ENCODE measurements around the gene CABLES1. TPM values are rescaled to one million over a fixed set of nuclear protein-coding genes. Genes with fewer than 3 reads are reported as not detected.
A peak's percentile ranks its signal among the peaks of the same experiment; 100 is the strongest.
"Not testable (repeated sequence)": the region's sequence is repeated elsewhere in the genome, so short reads cannot be mapped to it uniquely, and the experiment has no call there.

Gene CABLES1
- polyA plus RNA-seq, 1 donor, result 11.1 TPM

GRCh38 chr18:23274638-23275482 is 139.6 kb downstream of the CABLES1 start:
- H3K4me3 ChIP-seq (ENCODE audit: low read length), result no peak overlapping the region

GRCh38 chr18:23276451-23276850 is 141.2 kb downstream of the CABLES1 start:
- Histone ChIP-seq H3K9me3 (ENCODE audit: control insufficient read depth, low read depth, low read length) (no peaks in the 10 kb centered on the region), H3K4me1 (ENCODE audit: control insufficient read depth, insufficient read depth, low read length) (no peaks in the 10 kb centered on the region), H3K27ac (ENCODE audit: low read length) (no peak overlapping the region), H3K27me3 (ENCODE audit: control insufficient read depth, insufficient read depth, low read length) (no peaks in the 10 kb centered on the region), H3K4me3 (ENCODE audit: low read length) (no peak overlapping the region), H3K36me3 (ENCODE audit: control insufficient read depth, insufficient read depth, low read length) (no peaks in the 10 kb centered on the region)
- no CpG with 5 or more reads among the region's 5 CpGs for WGBS (ENCODE audit: insufficient coverage, low lambda C conversion rate)
- no peak for DNase-seq

More at GRCh38 chr18:23274638-23275482, 139.6 kb downstream of the CABLES1 start:
- no CpG with 5 or more reads among the region's 17 CpGs for WGBS (ENCODE audit: insufficient coverage, low lambda C conversion rate)
- H3K9me3 ChIP-seq (ENCODE audit: control insufficient read depth, low read depth, low read length), result peaks cover 5% of the 10 kb centered on the region
- no peaks in the 10 kb centered on the region for H3K36me3 ChIP-seq (ENCODE audit: control insufficient read depth, insufficient read depth, low read length)
- no peak overlapping the region for H3K27ac ChIP-seq (ENCODE audit: low read length)
- H3K4me1 ChIP-seq (ENCODE audit: control insufficient read depth, insufficient read depth, low read length), result peaks cover 5% of the 10 kb centered on the region
- no peaks in the 10 kb centered on the region for H3K27me3 ChIP-seq (ENCODE audit: control insufficient read depth, insufficient read depth, low read length)
- no peak for DNase-seq

GRCh38 chr18:23277399-23277798 is 142.1 kb downstream of the CABLES1 start:
- Histone ChIP-seq H3K4me3 (ENCODE audit: low read length) (no peak overlapping the region), H3K36me3 (ENCODE audit: control insufficient read depth, insufficient read depth, low read length) (no peaks in the 10 kb centered on the region), H3K27me3 (ENCODE audit: control insufficient read depth, insufficient read depth, low read length) (no peaks in the 10 kb centered on the region), H3K9me3 (ENCODE audit: control insufficient read depth, low read depth, low read length) (no peaks in the 10 kb centered on the region), H3K4me1 (ENCODE audit: control insufficient read depth, insufficient read depth, low read length) (peaks cover 6% of the 10 kb centered on the region), H3K27ac (ENCODE audit: low read length) (no peak overlapping the region)
- DNase-seq, result no peak

GRCh38 chr18:23279931-23280330 is 144.6 kb downstream of the CABLES1 start:
- Histone ChIP-seq H3K36me3 (ENCODE audit: control insufficient read depth, insufficient read depth, low read length) (no peaks in the 10 kb centered on the region), H3K4me1 (ENCODE audit: control insufficient read depth, insufficient read depth, low read length) (peaks cover 7% of the 10 kb centered on the region), H3K9me3 (ENCODE audit: control insufficient read depth, low read depth, low read length) (no peaks in the 10 kb centered on the region), H3K27me3 (ENCODE audit: control insufficient read depth, insufficient read depth, low read length) (no peaks in the 10 kb centered on the region), H3K4me3 (ENCODE audit: low read length) (no peak overlapping the region), H3K27ac (ENCODE audit: low read length) (no peak overlapping the region)
- no peak for DNase-seq
- WGBS (ENCODE audit: insufficient coverage, low lambda C conversion rate), result no CpG with 5 or more reads among the region's 12 CpGs

- Histone ChIP-seq H3K27ac (ENCODE audit: low read length) (no peak overlapping the region), H3K36me3 (ENCODE audit: control insufficient read depth, insufficient read depth, low read length) (no peaks in the 10 kb centered on the region), H3K9me3 (ENCODE audit: control insufficient read depth, low read depth, low read length) (no peaks in the 10 kb centered on the region), H3K27me3 (ENCODE audit: control insufficient read depth, insufficient read depth, low read length) (no peaks in the 10 kb centered on the region), H3K4me1 (ENCODE audit: control insufficient read depth, insufficient read depth, low read length) (peaks cover 7% of the 10 kb centered on the region), H3K4me3 (ENCODE audit: low read length) (no peak overlapping the region)
- 83% methylated on average over 1 of the region's 5 CpGs for WGBS (ENCODE audit: insufficient coverage, low lambda C conversion rate)
- no peak for DNase-seq
Observed at GRCh38 chr18:23280844-23281243, 145.6 kb downstream of the CABLES1 start.

- Histone ChIP-seq H3K4me1 (ENCODE audit: control insufficient read depth, insufficient read depth, low read length) (peaks cover 7% of the 10 kb centered on the region), H3K36me3 (ENCODE audit: control insufficient read depth, insufficient read depth, low read length) (no peaks in the 10 kb centered on the region), H3K9me3 (ENCODE audit: control insufficient read depth, low read depth, low read length) (no peaks in the 10 kb centered on the region), H3K27me3 (ENCODE audit: control insufficient read depth, insufficient read depth, low read length) (no peaks in the 10 kb centered on the region), H3K27ac (ENCODE audit: low read length) (no peak overlapping the region), H3K4me3 (ENCODE audit: low read length) (no peak overlapping the region)
- WGBS (ENCODE audit: insufficient coverage, low lambda C conversion rate), result no CpG with 5 or more reads among the region's 14 CpGs
- DNase-seq, result peak; percentile 38 to 74
Observed at GRCh38 chr18:23281626-23282436, 146.5 kb downstream of the CABLES1 start.

GRCh38 chr18:23282437-23282781 is 147.1 kb downstream of the CABLES1 start:
- no CpG with 5 or more reads among the region's 6 CpGs for WGBS (ENCODE audit: insufficient coverage, low lambda C conversion rate)
- Histone ChIP-seq H3K4me1 (ENCODE audit: control insufficient read depth, insufficient read depth, low read length) (peaks cover 7% of the 10 kb centered on the region), H3K27ac (ENCODE audit: low read length) (no peak overlapping the region), H3K36me3 (ENCODE audit: control insufficient read depth, insufficient read depth, low read length) (no peaks in the 10 kb centered on the region), H3K4me3 (ENCODE audit: low read length) (no peak overlapping the region), H3K27me3 (ENCODE audit: control insufficient read depth, insufficient read depth, low read length) (no peaks in the 10 kb centered on the region), H3K9me3 (ENCODE audit: control insufficient read depth, low read depth, low read length) (no peaks in the 10 kb centered on the region)
- no peak for DNase-seq

- no peaks in the 10 kb centered on the region for H3K27me3 ChIP-seq (ENCODE audit: control insufficient read depth, insufficient read depth, low read length)
- no CpG with 5 or more reads among the region's 2 CpGs for WGBS (ENCODE audit: insufficient coverage, low lambda C conversion rate)
- H3K36me3 ChIP-seq (ENCODE audit: control insufficient read depth, insufficient read depth, low read length), result no peaks in the 10 kb centered on the region
- no peak overlapping the region for H3K27ac ChIP-seq (ENCODE audit: low read length)
- peak in 1 of 2 donors; percentile 38 for DNase-seq
- peaks cover 7% of the 10 kb centered on the region for H3K4me1 ChIP-seq (ENCODE audit: control insufficient read depth, insufficient read depth, low read length)
- no peak overlapping the region for H3K4me3 ChIP-seq (ENCODE audit: low read length)
- H3K9me3 ChIP-seq (ENCODE audit: control insufficient read depth, low read depth, low read length), result no peaks in the 10 kb centered on the region
Observed at GRCh38 chr18:23283916-23284430, 148.7 kb downstream of the CABLES1 start.

GRCh38 chr18:23284629-23285028 is 149.3 kb downstream of the CABLES1 start:
- no peak overlapping the region for H3K4me3 ChIP-seq (ENCODE audit: low read length)
- no peaks in the 10 kb centered on the region for H3K36me3 ChIP-seq (ENCODE audit: control insufficient read depth, insufficient read depth, low read length)
- peaks cover 7% of the 10 kb centered on the region for H3K4me1 ChIP-seq (ENCODE audit: control insufficient read depth, insufficient read depth, low read length)
- DNase-seq, result no peak
- H3K27me3 ChIP-seq (ENCODE audit: control insufficient read depth, insufficient read depth, low read length), result no peaks in the 10 kb centered on the region
- H3K27ac ChIP-seq (ENCODE audit: low read length), result no peak overlapping the region
- no peaks in the 10 kb centered on the region for H3K9me3 ChIP-seq (ENCODE audit: control insufficient read depth, low read depth, low read length)
- WGBS (ENCODE audit: insufficient coverage, low lambda C conversion rate), result no CpG with 5 or more reads among the region's 2 CpGs

- not testable (repeated sequence) for H3K27me3 ChIP-seq (ENCODE audit: control insufficient read depth, insufficient read depth, low read length); H3K4me3 ChIP-seq (ENCODE audit: low read length); H3K36me3 ChIP-seq (ENCODE audit: control insufficient read depth, insufficient read depth, low read length); H3K27ac ChIP-seq (ENCODE audit: low read length); H3K4me1 ChIP-seq (ENCODE audit: control insufficient read depth, insufficient read depth, low read length); DNase-seq; H3K9me3 ChIP-seq (ENCODE audit: control insufficient read depth, low read depth, low read length)
- WGBS (ENCODE audit: insufficient coverage, low lambda C conversion rate), result 56% methylated on average over 6 of the region's 12 CpGs
Observed at GRCh38 chr18:23285581-23285980, 150.3 kb downstream of the CABLES1 start.
